ENCODE results near the gene PAX5.

- no peak for TF ChIP-seq POLR2AphosphoS5 (IDR thresholded peaks at IDR 0.05; ENCODE audit: insufficient read depth in 1 of 2, low read depth in 1 of 2)
- no peak for TF ChIP-seq CTCF (IDR thresholded peaks at IDR 0.05)
- no peak for TF ChIP-seq POLR2A (IDR thresholded peaks at IDR 0.05)
Observed at GRCh38 chr9:36966371-36967097, 67.5 kb downstream of the PAX5 start.
